HG03469 (cell line): ENCODE results near the gene OOSP3.
"Not testable (repeated sequence)": the region's sequence is repeated elsewhere in the genome, so short reads cannot be mapped to it uniquely, and the experiment has no call there.

Experiments
- ATAC-seq: cut with Tn5 transposase; IDR thresholded peaks from one replicate; pipeline ENCODE4 v1.9.1; 2021; ENCODE audit warnings: mild to moderate bottlenecking, moderate library complexity, moderate number of reproducible peaks; ENCODE audit not compliant: unreplicated experiment

Gene OOSP3

DNA sequence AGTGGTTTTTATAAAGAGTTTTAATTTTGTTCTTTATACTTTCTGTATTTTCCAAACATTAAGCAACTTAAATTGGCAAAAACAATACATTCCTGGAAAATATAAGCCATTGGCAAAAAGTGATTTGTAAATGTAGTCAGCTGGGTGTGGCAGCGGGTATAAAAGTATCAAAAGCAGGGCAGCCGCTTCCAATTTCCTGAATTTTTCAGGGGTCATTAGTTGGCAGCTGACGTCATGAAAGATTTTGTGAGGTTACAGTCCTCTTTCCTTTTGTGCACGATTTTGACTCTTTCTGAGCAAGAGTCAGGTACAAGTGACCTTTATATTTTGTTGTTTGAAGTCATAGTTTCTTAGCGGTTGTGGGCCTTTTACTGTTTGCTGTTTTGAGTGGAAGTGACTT is at the start of gene OOSP3:
OOSP3 (plus strand) TSS at position 208 of the 400 bp plus-strand sequence; CDS start at position 235, 27 bp downstream.
- no peak for ATAC-seq

- ATAC-seq: no peak
Measured at GRCh38 chr11:59829358-59829757, 49.2 kb upstream of the OOSP3 start.

DNA sequence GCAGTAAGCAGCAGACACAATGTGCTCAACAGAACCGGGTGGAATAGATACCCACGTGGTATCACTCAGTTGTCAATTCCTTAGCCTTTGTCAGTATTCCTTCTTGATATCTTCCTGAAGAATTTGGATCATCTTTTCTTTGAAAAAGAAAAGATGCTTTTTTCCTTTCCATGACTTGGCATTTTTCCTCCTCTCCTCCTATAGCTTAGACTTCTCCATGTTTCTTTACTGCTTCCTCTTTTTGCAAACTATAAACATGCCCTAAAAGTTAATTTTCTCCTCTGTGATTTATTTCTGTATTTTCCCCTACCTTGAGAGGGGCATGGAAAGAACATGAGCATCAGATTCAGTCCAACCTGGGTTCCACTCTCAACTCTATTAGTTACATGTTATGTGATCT is 45.0 kb upstream of the OOSP3 start:
- no peak for ATAC-seq

- no peak for ATAC-seq
Measured at GRCh38 chr11:59839615-59840014, 39.0 kb upstream of the OOSP3 start.

GRCh38 chr11:59841514-59841913 is 37.1 kb upstream of the OOSP3 start:
- no peak for ATAC-seq

GRCh38 chr11:59842316-59842715 is 36.3 kb upstream of the OOSP3 start:
- no peak for ATAC-seq

DNA sequence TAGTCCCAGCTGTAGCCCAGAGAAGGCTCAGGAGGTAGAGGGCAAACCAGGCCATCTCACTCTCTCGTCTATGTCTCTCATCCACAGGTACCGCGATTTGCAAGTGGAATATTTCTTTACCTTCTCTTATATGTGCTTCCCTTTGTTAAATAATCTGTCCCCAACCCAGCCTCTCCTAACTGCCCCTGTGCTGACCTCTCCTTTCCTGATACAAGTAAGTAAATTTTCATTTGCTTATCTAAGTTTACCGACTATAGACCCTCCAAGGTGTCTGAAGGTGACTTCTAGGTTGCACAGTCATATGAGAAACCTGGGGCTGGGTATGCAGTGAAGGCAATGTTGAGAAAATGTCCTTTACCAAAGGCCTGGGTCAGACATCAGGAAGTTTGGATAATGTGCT is 33.2 kb upstream of the OOSP3 start, which contains the start of gene CBLIF:
CBLIF (minus strand) TSS at position 101 of the 400 bp plus-strand sequence; CDS start at position 55, 46 bp downstream.
- no peak for ATAC-seq

DNA sequence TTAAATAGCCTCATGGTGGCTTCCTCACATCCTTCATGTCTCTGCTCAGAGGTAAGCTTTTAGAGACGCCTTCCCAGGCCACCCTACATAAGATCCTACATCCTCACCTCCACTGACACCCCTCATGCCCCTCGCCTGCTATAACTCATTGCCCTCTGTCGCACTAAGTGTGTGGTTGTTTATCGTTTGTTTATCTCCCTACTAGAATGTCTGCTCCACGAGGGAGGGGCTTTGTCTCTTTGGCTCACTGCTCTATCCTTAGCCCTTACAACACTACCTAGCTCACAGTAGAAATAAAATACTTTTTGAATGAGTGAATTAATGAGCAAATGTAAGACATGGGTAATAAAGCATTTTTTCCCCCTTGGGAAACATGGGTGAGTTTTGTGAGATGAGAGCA is 32.0 kb upstream of the OOSP3 start:
- ATAC-seq: no peak

GRCh38 chr11:59847626-59848025 is 31.0 kb upstream of the OOSP3 start:
- no peak for ATAC-seq

DNA sequence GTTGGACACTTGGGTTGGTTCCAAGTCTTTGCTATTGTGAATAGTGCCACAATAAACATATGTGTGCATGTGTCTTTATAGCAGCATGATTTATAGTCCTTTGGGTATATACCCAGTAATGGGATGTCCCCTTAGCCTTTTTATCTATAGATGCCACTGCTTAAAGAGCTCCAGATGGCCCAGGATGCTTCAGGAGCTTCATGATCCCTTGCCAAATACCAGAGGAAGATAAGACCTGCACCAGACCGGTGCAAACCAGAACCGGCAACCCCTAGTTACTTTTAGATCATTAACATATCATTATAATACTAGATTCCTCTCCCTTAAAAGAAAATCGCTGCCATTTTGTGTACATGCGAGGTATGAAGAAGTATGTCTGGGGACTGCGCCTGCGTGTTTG is 30.1 kb upstream of the OOSP3 start:
- ATAC-seq: not testable (repeated sequence)

DNA sequence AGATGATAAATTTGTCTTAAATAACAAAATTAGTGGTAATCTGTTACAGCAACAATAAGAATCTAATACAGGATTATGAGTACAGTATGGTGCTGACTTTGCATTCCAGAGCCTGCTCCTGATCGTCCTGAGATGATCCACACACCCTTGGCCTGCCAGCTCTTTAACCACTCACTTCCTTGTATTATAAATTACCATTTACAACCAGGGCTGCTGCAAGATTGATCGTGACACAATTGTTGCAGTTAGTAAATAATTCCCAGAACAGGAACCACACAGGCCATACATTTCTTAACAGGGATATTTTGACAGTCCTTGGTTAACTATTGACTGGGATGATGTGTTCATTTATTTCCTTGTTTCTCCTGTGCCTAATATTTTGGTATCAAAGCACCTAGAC is 29.5 kb upstream of the OOSP3 start:
- no peak for ATAC-seq

DNA sequence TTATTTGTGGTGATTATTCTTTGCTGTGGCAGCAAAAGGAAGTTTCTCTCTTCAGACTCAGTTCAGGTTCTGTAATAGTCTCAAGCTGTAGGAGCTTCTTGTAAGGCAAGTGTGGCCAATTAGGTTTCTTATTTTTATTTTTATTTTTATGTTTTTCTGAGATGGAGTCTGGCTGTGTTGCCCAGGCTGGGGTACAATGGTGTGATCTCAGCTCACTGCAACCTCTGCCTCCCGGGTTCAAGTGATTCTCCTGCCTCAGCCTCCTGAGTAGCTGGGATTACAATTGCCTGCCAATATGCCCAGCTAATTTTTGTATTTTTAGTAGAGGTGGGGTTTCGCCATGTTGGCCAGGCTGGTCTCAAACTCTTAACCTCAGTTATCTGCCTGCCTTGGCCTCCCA is 29.0 kb upstream of the OOSP3 start:
- ATAC-seq: not testable (repeated sequence)

- not testable (repeated sequence) for ATAC-seq
Measured at GRCh38 chr11:59851416-59851815, 27.2 kb upstream of the OOSP3 start.

DNA sequence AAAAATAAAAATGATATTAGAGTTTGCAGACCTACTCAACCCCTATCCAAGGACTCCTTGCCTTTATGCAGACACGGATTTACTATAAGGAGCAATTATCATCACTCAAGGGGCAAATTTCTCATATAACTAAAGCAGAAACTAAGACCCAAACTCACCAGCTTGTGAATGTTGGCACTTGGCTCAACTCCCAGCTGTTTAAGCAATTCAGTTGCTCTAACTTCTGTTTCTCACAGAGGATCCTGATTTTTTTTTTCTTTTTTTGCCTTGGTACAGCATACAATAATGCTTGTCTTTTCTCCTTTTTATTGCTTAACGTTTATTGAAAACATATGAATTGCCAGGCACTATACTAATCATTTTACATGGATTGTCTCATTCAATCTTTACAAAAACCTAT is 23.7 kb upstream of the OOSP3 start:
- ATAC-seq: no peak

DNA sequence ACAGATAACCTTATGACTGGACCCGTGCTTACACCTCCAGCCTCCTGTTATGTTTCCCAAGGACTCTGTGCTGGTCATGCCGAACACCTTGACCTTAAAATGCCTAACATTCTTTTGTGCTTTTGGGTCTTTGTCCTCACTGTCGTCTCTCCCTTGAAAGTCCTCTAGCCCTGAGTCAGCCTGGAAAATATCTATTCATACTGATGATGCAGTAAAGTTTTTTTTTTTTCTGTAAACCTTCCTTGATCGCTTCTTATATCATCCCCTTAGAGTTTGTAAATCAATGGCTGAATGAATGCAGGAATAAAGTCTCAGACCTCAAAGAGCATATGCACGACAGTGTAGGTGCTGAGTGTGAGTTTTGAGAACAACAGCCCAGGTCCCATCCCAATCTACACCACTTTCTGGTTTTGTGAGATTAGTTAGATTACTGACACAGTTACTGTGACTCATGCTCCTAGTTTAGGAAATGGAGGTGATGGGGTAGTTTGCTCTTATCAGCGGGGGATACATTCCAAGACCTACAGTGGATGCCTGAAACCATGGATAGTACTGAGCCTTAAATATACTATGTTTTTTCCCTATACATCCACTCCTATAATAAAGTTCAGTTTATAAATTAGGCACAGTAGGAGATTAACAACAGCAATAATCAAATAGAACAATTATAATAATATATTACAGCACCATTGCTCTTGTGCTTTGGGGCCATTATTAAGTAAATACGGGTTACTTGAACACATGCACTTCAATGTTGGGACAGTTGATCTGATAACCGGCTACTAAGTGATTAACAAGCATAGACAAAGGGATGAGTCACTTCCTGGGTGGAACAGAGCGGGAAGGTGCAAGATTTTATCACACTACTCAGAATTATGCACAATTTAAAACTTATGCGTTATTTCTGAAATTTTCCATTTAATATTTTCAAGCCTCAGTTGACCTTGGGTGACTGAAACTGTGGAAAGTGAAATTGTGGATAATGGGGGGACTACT is 20.8 kb upstream of the OOSP3 start:
- no peak for ATAC-seq

DNA sequence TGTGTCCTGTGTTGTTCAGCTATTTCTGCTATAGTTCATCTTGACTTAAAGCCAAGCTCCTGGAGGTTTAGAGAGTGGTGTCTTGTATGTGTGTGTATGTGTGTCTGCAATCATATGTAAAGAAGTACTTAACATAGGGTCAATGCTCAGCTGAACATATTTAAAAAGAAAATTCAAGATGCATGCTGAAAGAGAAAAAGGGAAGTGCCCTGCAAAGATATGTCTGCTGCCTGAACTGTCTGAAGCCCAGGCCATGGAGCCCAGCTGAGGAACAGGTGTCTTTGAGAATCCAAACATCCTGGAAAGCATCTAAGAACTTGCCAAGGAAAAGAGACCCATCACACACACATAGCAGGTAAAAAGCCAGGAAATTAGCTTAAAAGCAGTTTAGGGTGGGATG is 18.9 kb upstream of the OOSP3 start:
- ATAC-seq: no peak

DNA sequence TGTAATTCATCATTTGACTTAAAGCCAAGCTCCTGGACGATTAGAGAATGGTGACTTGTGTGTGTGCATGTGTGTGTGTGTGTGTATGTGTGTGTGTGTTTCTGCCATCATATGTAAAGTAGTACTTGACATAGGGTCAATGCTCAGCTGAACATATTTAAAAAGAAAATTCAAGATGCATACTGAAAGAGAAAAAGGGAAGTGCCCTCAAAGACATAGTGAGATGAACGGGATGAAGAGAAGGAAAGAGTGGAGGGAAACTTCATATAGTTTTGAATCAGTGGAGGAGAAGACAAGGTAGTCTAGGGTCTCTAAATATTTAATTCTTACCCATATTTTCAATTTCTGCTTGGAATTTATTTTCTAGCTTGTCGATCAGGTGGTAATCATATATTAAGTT is 16.3 kb upstream of the OOSP3 start:
- no peak for ATAC-seq

- no peak for ATAC-seq
Measured at GRCh38 chr11:59865031-59865430, 13.6 kb upstream of the OOSP3 start.

- ATAC-seq: no peak
Measured at GRCh38 chr11:59866397-59866796, 12.2 kb upstream of the OOSP3 start, which contains the start of gene TCN1. TCN1 (minus strand) TSS chr11:59866487; CDS start chr11:59866470, 17 bp downstream.

GRCh38 chr11:59866836-59867235 is 11.7 kb upstream of the OOSP3 start:
- ATAC-seq: no peak

DNA sequence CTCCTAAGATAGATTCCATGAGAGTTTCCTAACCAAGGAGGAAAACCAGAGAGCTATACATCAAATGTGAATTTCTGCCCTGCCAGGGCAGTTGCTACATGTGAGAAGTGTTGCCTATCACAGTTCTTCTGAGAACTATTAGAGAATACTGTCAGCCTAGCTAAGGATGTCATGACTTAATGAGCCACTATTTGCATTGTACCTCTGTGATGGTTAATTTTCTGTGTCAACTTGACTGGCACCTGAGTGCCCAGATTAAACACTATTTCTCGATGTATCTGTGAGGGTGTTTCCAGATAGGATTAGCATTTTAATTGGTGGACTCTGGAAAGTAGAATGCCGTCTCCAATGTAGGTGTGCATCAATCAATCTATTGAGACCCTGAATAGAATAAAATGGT is 10.6 kb upstream of the OOSP3 start:
- no peak for ATAC-seq

- no peak for ATAC-seq
Measured at GRCh38 chr11:59872076-59872475, 6.5 kb upstream of the OOSP3 start.
